ENCODE measurements around the gene GTF2F1.
A peak's percentile ranks its signal among the peaks of the same experiment; 100 is the strongest.
"Not testable (repeated sequence)": the region's sequence is repeated elsewhere in the genome, so short reads cannot be mapped to it uniquely, and the experiment has no call there.

Gene GTF2F1

DNA sequence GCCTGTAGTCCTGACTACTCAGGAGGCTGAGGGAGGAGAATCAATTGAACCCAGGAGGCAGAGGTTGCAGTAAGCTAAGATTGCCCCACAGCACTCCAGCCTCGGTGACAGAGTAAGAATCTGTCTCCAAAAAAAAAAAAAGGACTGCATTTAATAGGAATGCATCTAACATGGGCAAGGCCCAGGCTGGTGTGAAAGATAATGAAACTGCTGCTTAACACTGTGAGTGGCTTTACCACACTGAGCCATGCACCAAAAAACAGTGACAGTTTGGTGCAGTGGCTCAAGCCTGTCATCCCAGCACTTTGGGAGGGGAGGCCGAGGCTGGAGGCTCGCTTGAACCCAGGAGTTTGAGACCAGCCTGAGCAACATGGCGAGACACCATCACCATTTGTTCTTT lies 8.6 kb downstream of the GTF2F1 start:
- no peak for DNase-seq (ENCODE audit: low spot score)

GRCh38 chr19:6383188-6383587 lies 9.8 kb downstream of the GTF2F1 start:
- DNase-seq (ENCODE audit: low spot score) = no peak

DNA sequence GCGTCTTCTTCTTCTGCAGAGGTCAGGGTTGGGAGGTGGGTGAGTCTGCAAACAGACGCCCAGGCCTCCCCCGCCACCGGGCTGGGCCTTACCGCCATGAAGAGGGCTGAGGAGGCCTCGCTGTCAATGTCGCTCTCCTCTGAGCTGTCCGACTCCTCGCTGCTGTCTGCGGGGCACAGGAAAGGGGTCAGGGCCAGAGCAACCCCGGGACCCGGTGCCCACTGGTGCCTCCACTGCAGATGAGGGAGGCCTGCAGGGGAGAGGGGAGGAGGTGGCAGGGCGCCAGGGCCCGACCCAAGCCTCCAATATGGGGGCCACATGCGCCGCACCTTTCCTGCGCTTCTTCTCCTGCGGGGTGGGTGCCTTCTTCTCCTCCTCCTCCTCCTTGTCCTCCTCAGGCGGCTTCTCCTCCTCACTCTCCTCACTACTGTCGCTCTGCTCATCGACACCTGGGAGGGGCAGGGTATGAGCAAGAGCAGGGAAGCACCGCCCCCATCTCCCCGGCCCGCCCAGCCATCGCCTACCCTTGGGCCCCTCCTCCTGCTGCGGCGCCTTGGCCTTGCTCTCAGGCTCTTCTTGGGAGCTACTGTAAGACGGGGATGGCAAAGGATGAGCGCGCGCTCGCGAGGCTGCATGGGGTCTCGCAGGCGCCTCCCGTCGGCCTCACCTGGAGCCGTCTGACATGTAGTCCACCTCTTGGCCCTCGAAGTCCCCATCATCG lies 11.8 kb downstream of the GTF2F1 start:
- no peak for DNase-seq (ENCODE audit: low spot score)

DNA sequence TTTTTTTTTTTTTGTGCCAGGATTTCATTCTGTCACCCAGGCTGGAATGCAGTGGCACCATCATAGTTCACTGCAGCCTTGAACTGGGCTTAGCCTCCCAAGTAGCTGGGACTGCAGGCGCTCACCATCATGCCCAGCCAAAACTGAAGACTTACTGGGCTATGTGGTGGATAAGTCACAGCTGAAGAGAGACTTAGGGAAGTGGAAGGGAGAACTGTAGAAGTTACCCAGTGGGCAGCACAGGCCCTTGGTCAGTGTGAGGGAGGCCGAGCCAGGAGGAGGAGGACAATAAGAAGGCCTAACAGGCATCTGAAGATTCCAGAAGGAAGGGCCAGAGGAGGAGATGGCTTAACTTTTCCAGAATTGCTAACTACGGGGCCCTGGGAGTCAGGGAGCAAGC lies 13.2 kb downstream of the GTF2F1 start:
- DNase-seq (ENCODE audit: low spot score) = no peak

GRCh38 chr19:6378486-6378885 lies 14.5 kb downstream of the GTF2F1 start:
- DNase-seq (ENCODE audit: low spot score) = no peak

DNA sequence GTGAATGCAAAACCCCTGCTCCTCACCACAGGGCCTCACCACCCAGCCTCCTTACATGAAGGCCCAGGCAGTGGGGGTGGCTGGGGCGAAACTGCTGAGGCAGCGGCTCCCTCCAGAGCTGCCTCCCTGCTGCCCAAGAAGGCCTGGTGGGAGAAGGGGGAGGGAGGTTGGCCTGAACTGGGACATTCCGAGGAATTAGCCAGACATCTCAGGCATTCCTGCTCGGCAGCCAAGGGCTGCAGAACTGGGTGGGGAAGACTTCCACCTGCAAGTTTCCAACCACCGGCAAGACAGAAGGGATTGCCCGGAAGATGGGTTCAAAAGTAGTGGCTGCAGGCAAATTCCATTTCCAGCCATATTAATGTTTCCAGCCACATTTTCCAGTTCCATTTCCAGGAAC lies 14.9 kb downstream of the GTF2F1 start:
- no peak for DNase-seq (ENCODE audit: low spot score)

- no peak for DNase-seq (ENCODE audit: low spot score)
These were observed 16.3 kb downstream of the GTF2F1 start for GRCh38 chr19:6376512-6377190.

- no peak for DNase-seq (ENCODE audit: low spot score)
These were observed 17.5 kb downstream of the GTF2F1 start, which contains the start of gene PSPN for GRCh38 chr19:6375411-6376010. PSPN (minus strand) TSS chr19:6375933; CDS start chr19:6375849, 84 bp downstream.

DNA sequence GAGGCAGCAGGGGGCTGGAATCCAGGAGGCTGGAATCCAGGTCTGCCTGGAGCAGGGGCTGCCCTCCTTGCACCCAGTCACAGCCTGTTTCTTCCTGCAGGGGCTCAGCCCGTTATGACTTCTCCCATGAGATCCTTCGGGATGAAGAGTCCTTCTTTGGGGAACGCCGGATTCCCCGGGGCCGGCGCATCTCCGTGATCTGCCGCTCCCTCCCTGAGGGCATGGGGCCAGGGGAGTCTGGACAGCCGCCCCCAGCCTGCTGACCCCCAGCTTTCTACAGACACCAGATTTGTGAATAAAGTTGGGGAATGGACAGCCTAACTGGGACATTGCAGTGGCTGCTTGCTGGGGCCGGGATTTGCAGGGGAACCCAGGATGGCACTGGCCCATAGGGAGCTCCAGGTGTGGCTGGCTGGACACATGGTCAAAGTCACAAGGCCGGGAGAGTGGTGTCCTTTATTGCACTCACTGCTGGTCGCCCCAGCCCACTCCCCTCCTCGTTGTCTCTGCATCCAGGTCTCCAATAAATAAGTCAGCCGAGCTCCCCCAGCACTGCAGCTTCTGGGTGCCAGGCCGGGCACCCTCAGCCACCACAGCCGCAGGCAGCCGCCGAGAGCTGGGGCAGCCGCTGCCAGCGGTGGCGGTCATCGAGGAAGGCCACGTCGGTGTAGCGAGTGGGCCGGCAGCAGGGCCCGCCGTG lies 18.1 kb downstream of the GTF2F1 start:
- DNase-seq (ENCODE audit: low spot score) = no peak

DNA sequence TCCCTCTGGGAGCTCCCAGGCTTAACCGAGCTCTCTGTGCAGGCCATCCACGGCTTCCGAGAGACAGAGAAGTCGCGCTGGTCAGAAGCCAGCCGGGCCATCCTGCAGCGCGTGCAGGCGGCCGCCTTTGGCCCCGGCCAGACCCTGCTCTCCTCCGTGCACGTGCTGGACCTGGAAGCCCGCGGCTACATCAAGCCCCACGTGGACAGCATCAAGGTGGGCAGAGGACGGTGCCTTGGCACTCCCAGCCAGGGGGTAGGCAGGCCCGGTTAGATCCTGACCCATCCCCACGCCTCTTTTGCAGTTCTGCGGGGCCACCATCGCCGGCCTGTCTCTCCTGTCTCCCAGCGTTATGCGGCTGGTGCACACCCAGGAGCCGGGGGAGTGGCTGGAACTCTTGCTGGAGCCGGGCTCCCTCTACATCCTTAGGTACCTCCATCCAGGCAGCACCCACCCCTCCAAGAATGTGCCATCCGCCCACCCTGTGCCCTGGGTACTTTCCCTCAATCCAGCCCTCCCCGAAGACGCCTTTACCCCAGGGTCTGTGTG lies 18.7 kb downstream of the GTF2F1 start:
- no peak for DNase-seq (ENCODE audit: low spot score)

GRCh38 chr19:6373813-6374108 lies 19.2 kb downstream of the GTF2F1 start:
- no peak for DNase-seq (ENCODE audit: low spot score)

DNA sequence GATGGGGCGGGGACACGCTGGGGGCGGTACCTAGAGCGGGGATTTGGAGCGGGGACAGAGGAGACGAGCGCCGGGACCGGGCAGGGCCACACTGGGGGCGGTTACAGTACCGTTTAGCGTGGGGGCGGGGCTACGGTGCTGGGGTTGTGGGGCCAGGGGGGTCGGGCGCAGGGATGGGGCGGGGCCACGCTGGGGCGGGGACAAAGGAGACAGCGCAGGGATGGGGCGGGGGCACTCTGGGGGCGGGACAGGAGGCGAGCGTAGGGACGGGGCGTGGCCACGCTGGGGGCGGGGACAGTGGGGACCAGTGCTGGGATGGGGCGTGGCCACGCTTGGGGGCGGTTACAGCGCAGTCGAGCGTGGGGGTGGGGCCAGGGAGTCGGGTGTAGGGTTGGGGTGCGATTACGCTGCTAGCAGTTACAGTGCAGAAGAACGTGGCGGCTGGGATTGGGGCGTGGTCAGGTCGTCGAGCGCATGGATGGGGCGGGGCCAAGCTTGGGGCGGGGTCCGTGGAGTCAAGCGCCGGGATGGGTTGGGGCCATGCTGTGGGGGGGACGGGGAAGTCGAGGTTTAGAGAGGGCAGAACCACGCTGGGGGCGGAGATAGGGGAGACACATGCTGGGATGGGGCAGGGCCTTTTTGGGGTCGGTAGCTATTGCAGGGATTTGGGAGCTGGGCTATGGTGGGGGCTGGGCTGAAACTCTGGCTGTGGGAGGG lies 19.7 kb downstream of the GTF2F1 start:
- peak; percentile 97 for DNase-seq (ENCODE audit: low spot score)

GRCh38 chr19:6372594-6373095 lies 20.3 kb downstream of the GTF2F1 start, which contains the start of gene ALKBH7:
ALKBH7 (plus strand) TSS chr19:6372794; CDS start chr19:6372821, 27 bp downstream.
- peak; percentile 99 for DNase-seq (ENCODE audit: low spot score)

GRCh38 chr19:6364353-6364752 lies 28.6 kb downstream of the GTF2F1 start:
- DNase-seq (ENCODE audit: low spot score) = no peak

GRCh38 chr19:6362351-6362801 lies 30.6 kb downstream of the GTF2F1 start:
- DNase-seq (ENCODE audit: low spot score) = no peak

GRCh38 chr19:6362027-6362350 lies 31.0 kb downstream of the GTF2F1 start:
- no peak for DNase-seq (ENCODE audit: low spot score)

DNA sequence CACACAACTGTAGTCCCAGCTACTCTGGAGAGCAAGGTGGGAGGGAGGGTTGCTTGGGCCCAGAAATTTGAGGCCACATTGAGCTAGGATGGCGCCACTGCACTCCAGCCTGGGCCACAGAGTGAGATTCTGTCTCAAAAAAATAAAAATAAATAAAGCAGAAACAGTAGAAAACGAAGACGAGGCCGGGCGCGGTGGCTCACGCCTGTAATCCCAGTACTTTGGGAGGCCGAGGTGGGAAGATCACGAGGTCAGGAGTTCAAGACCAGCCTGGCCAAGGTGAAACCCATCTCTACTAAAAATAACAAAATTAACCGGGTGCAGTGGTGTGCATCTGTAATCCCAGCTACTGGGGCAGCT lies 32.1 kb downstream of the GTF2F1 start:
- DNase-seq (ENCODE audit: low spot score) = not testable (repeated sequence)

GRCh38 chr19:6360445-6360844 lies 32.5 kb downstream of the GTF2F1 start:
- DNase-seq (ENCODE audit: low spot score) = not testable (repeated sequence)

DNA sequence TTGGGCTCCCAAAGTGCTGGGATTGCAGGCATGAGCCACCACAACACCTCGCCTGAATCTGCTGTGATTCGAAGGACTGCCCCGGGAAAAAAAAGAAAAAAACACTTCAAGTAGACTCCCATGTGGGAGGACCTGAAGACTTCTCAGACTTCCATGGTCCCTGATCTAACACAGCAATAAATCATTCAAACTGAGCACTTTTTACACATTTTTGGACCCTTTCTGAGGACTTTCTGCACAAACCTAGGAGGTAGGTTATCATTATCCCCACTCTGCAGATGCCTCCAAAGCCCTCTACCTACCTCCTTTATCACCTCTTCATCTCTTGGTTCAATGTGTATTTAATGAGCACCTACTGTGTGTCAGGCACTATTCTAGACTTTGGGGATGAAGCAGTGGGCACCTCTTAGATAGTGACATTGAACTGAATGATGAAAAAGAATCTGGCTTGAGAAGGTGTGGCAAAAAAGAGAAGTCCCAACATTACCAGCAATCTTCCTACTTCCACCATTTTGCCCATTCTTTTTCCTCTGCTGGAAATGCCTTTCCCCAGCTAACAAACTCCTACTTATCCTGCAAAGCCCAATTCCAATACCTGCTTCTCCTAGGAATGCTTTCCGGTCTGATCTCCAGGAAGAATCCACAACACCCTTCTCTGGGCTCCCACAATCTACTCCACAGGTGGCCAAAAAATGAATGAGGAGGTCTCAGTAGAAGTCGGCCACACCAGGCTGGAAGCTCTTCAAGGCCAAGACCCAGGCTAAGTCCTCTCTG lies 33.2 kb downstream of the GTF2F1 start:
- DNase-seq (ENCODE audit: low spot score) = no peak

DNA sequence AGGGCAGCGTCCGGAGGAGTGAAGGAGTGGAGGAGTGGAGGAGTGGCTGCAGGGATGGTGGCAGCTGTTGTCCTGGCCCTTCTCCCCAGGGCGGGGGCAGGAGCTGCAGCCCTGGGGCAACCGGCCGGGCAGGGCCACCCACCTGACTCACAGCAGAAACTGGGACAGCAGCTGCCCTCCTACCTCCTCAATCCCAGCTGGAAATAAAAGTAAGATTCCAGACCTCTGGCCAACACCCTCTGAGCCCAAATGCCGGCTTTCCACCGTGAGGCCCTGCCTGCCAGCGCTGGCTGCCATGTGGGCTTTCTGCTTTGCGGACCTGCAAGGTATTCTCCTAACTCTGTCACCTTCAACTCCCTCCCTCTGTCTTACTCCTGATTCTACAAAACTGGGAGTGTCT lies 35.0 kb downstream of the GTF2F1 start:
- no peak for DNase-seq (ENCODE audit: low spot score)

DNA sequence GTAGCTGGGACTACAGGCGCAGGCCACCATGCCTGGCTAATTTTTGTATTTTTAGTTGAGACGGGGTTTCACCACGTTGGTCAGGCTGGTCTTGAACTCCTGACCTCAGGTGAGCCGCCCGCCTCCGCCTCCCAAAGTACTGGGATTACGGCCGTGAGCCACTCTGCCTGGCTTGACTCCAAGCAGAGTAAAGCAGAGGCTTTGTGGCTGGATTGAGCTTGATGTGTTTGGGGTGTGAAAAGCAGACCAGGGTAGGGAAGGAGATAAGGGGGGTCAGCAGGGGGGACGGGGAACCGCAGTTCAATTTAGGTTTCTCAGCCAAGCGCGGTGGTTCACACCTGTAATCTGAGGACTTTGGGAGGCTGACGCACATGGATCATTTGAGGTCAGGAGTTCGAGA lies 35.8 kb downstream of the GTF2F1 start:
- no peak for DNase-seq (ENCODE audit: low spot score)
